ENCODE results near the gene RBM19.

The RBM19 gene

GRCh38 chr12:113974006-113974405 lies 7.9 kb upstream of the RBM19 start:
- H3K27me3 ChIP-seq (ENCODE audit: control insufficient read depth, insufficient read depth, low read length, poor library complexity, severe bottlenecking) = peaks cover under 1% of the 10 kb centered on the region
- H3K4me1 ChIP-seq (ENCODE audit: control insufficient read depth, insufficient read depth, low read length) = no peaks in the 10 kb centered on the region
- H3K36me3 ChIP-seq (ENCODE audit: control insufficient read depth, insufficient read depth, low read length) = no peaks in the 10 kb centered on the region
- no peak overlapping the region for H3K4me3 ChIP-seq (ENCODE audit: insufficient read depth, low read depth, low read length)
- no peak overlapping the region for H3K27ac ChIP-seq (ENCODE audit: insufficient read depth, low read depth, low read length, poor library complexity, severe bottlenecking)
- no peaks in the 10 kb centered on the region for H3K9me3 ChIP-seq (ENCODE audit: control insufficient read depth, low read length)
- 86 to 87% methylated on average over 3 of the region's 3 CpGs for WGBS, 2 experiments

- H3K4me3 ChIP-seq (ENCODE audit: insufficient read depth, low read depth, low read length) = no peak overlapping the region
- no peak overlapping the region for H3K27ac ChIP-seq (ENCODE audit: insufficient read depth, low read depth, low read length, poor library complexity, severe bottlenecking)
- H3K36me3 ChIP-seq (ENCODE audit: control insufficient read depth, insufficient read depth, low read length) = no peaks in the 10 kb centered on the region
- WGBS, 2 experiments = 85% methylated on average over 10 of the region's 10 CpGs
- H3K4me1 ChIP-seq (ENCODE audit: control insufficient read depth, insufficient read depth, low read length) = no peaks in the 10 kb centered on the region
- no peaks in the 10 kb centered on the region for H3K9me3 ChIP-seq (ENCODE audit: control insufficient read depth, low read length)
- H3K27me3 ChIP-seq (ENCODE audit: control insufficient read depth, insufficient read depth, low read length, poor library complexity, severe bottlenecking) = no peaks in the 10 kb centered on the region
Observed at GRCh38 chr12:113973109-113973904, 7.2 kb upstream of the RBM19 start.

- H3K9me3 ChIP-seq (ENCODE audit: control insufficient read depth, low read length) = no peaks in the 10 kb centered on the region
- peaks cover 5% of the 10 kb centered on the region for H3K27me3 ChIP-seq (ENCODE audit: control insufficient read depth, insufficient read depth, low read length, poor library complexity, severe bottlenecking)
- no peak overlapping the region for H3K27ac ChIP-seq (ENCODE audit: insufficient read depth, low read depth, low read length, poor library complexity, severe bottlenecking)
- no peak overlapping the region for H3K4me3 ChIP-seq (ENCODE audit: insufficient read depth, low read depth, low read length)
- H3K4me1 ChIP-seq (ENCODE audit: control insufficient read depth, insufficient read depth, low read length) = no peaks in the 10 kb centered on the region
- H3K36me3 ChIP-seq (ENCODE audit: control insufficient read depth, insufficient read depth, low read length) = no peaks in the 10 kb centered on the region
- WGBS, 2 experiments = 93 to 96% methylated on average over 4 of the region's 4 CpGs
Observed at GRCh38 chr12:113971392-113971791, 5.3 kb upstream of the RBM19 start.

DNA sequence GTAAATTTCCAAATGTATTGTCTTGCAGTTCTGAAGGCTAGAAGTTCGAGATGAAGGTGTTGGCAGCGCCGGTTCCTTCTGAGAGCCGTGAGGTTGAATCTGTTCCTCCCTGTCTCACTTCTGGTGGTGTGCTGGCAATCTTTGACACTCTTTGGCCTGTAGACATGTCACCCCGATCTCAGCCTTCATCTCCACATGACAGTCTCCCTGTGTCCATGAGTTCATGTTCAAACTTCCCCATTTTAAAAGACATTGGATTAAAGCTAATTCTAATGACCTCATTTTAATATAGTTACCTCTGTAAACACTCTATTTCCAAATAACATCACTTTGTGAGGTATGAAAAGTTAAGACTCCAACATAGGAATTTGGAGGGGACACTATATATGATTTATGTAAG lies 4.1 kb upstream of the RBM19 start:
- H3K27ac ChIP-seq (ENCODE audit: insufficient read depth, low read depth, low read length, poor library complexity, severe bottlenecking) = no peak overlapping the region
- H3K36me3 ChIP-seq (ENCODE audit: control insufficient read depth, insufficient read depth, low read length) = no peaks in the 10 kb centered on the region
- no peaks in the 10 kb centered on the region for H3K9me3 ChIP-seq (ENCODE audit: control insufficient read depth, low read length)
- H3K4me3 ChIP-seq (ENCODE audit: insufficient read depth, low read depth, low read length) = no peak overlapping the region
- 91 to 95% methylated on average over 5 of the region's 5 CpGs for WGBS, 2 experiments
- peaks cover 5% of the 10 kb centered on the region for H3K27me3 ChIP-seq (ENCODE audit: control insufficient read depth, insufficient read depth, low read length, poor library complexity, severe bottlenecking)
- H3K4me1 ChIP-seq (ENCODE audit: control insufficient read depth, insufficient read depth, low read length) = no peaks in the 10 kb centered on the region

DNA sequence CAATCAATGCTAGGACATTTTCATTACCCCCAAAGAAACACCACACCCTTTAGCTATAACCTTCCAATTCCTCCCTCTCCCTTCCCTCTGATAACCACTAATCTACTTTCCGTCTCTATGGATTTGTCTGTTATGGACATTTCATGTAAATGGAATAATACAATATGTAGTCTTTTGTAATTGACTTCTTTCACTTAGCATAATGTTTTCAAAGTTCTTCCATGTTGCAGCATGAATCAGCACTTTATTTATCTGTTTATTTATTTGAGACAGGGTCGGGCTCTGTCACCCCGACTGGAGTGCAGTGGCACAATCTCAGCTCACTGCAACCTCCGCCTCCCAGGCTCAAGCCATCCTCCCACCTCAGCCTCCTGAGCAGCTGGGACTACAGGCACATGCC lies 1.2 kb upstream of the RBM19 start:
- Histone ChIP-seq H3K4me3 (ENCODE audit: insufficient read depth, low read depth, low read length) (no peak overlapping the region), H3K9me3 (ENCODE audit: control insufficient read depth, low read length) (no peaks in the 10 kb centered on the region), H3K27me3 (ENCODE audit: control insufficient read depth, insufficient read depth, low read length, poor library complexity, severe bottlenecking) (peaks cover 5% of the 10 kb centered on the region), H3K27ac (ENCODE audit: insufficient read depth, low read depth, low read length, poor library complexity, severe bottlenecking) (no peak overlapping the region), H3K36me3 (ENCODE audit: control insufficient read depth, insufficient read depth, low read length) (no peaks in the 10 kb centered on the region), H3K4me1 (ENCODE audit: control insufficient read depth, insufficient read depth, low read length) (no peaks in the 10 kb centered on the region)
- WGBS, 2 experiments = 89 to 97% methylated on average over 3 of the region's 4 CpGs

- Histone ChIP-seq H3K4me3 (ENCODE audit: insufficient read depth, low read depth, low read length) (no peak overlapping the region), H3K27ac (ENCODE audit: insufficient read depth, low read depth, low read length, poor library complexity, severe bottlenecking) (no peak overlapping the region), H3K27me3 (ENCODE audit: control insufficient read depth, insufficient read depth, low read length, poor library complexity, severe bottlenecking) (peaks cover 5% of the 10 kb centered on the region), H3K9me3 (ENCODE audit: control insufficient read depth, low read length) (no peaks in the 10 kb centered on the region), H3K36me3 (ENCODE audit: control insufficient read depth, insufficient read depth, low read length) (peaks cover 17% of the 10 kb centered on the region), H3K4me1 (ENCODE audit: control insufficient read depth, insufficient read depth, low read length) (no peaks in the 10 kb centered on the region)
- WGBS, 2 experiments = 92 to 96% methylated on average over 1 of the region's 1 CpG
Observed at GRCh38 chr12:113962733-113963132, 3.4 kb downstream of the RBM19 start.

DNA sequence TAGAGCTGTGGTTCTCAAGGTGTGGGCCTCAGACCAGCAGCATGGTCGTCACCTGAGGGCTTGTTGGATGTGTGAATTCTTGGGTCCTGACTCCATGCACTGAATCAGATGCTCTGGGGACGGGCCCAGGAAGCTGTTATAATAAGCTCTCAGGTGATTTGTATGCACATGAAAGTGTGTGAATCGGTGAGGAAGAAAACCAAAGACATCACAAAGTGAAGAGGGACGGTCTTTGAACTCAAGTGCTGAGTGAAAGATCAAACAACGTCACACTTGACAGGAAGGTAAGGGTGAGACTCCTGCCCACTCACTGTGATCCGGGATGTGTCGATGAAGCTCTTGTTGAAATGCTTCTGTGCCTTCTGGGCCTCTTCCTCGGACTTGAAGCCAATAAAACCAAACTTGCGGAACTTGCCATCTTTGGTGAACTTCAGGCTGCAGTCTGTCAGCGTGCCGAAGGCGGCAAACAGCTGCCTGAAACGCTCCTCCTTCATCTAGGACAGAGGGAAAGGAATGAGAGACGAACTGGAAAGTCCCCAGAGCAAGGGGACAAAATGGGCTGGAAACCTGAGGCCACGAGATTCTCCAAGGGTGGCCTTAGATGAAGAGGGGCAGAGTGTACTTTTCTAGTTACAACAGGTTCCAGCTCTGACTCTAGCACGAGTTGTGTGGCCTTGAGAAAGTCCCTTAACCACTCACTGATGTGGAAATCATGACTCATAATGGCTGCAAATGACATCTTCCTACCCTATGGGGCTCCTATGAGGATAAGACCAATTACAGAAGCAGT lies 4.0 kb downstream of the RBM19 start:
- WGBS, 2 experiments = 93 to 94% methylated on average over 16 of the region's 16 CpGs
- H3K9me3 ChIP-seq (ENCODE audit: control insufficient read depth, low read length) = no peaks in the 10 kb centered on the region
- peaks cover 5% of the 10 kb centered on the region for H3K27me3 ChIP-seq (ENCODE audit: control insufficient read depth, insufficient read depth, low read length, poor library complexity, severe bottlenecking)
- H3K4me1 ChIP-seq (ENCODE audit: control insufficient read depth, insufficient read depth, low read length) = no peaks in the 10 kb centered on the region
- H3K4me3 ChIP-seq (ENCODE audit: insufficient read depth, low read depth, low read length) = no peak overlapping the region
- no peak overlapping the region for H3K27ac ChIP-seq (ENCODE audit: insufficient read depth, low read depth, low read length, poor library complexity, severe bottlenecking)
- H3K36me3 ChIP-seq (ENCODE audit: control insufficient read depth, insufficient read depth, low read length) = peaks cover 17% of the 10 kb centered on the region

DNA sequence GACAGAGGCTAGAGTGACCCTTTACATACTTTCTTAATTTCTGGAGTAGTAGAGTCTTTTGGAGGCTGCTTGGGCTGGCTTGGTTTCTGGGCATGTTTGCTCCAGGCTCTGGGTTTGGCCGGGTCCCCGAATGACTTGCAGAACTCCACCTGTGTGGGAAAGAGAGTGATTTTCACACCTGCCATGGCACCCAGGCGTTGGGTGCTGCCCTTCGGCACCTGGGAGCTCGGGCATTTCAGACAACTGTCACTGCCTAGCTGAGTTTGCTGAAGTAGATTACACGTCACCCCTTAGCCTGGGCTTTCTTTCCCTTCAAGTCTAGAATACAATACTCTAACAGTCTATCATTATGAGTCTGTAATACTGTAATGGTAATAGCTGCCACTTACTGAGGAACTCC lies 6.1 kb downstream of the RBM19 start:
- Histone ChIP-seq H3K27ac (ENCODE audit: insufficient read depth, low read depth, low read length, poor library complexity, severe bottlenecking) (no peak overlapping the region), H3K9me3 (ENCODE audit: control insufficient read depth, low read length) (no peaks in the 10 kb centered on the region), H3K4me1 (ENCODE audit: control insufficient read depth, insufficient read depth, low read length) (no peaks in the 10 kb centered on the region), H3K36me3 (ENCODE audit: control insufficient read depth, insufficient read depth, low read length) (peaks cover 23% of the 10 kb centered on the region), H3K27me3 (ENCODE audit: control insufficient read depth, insufficient read depth, low read length, poor library complexity, severe bottlenecking) (no peaks in the 10 kb centered on the region), H3K4me3 (ENCODE audit: insufficient read depth, low read depth, low read length) (no peak overlapping the region)
- 94% methylated on average over 6 of the region's 6 CpGs for WGBS, 2 experiments

DNA sequence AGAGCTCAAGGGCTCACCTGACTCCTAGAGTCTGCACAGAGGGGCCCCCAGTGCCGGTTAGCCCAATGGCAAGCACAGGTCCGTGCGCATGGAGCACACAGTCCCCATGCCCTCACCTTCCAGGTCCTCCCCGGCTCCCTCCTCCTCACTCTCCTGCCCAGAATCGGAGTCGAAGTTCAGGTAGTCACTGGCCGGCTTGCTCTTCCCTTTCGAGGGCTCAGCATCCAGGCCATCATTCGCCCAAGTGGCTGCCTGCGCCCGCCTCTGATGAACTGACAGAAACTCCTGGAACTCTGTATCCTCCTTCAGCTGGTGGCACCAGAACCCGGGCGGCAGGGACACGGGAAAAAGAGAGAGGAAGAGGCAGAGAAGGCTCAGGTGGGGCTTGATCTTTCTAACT lies 7.0 kb downstream of the RBM19 start:
- H3K36me3 ChIP-seq (ENCODE audit: control insufficient read depth, insufficient read depth, low read length) = peaks cover 23% of the 10 kb centered on the region
- 95 to 96% methylated on average over 14 of the region's 14 CpGs for WGBS, 2 experiments

DNA sequence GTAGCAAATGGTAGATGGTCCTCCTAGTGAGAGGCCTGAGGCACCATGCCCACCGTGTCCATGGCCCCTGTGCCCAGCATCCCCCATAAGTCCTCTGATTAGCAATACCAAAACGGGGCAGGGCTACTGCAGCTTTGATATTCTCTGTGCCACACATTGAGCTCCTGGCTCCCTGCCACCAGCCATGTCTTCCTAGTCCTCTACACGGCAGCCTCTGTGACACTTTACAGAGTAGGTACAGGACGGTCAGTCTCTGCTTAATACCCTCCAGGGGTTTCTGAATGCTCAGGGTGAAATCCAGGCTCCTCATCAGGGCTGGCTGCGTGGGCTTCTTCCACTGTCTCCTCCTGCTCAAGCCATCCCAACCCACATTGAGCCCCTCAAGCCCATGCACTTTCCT lies 8.0 kb downstream of the RBM19 start:
- Histone ChIP-seq H3K27ac (ENCODE audit: insufficient read depth, low read depth, low read length, poor library complexity, severe bottlenecking) (no peak overlapping the region), H3K9me3 (ENCODE audit: control insufficient read depth, low read length) (no peaks in the 10 kb centered on the region), H3K27me3 (ENCODE audit: control insufficient read depth, insufficient read depth, low read length, poor library complexity, severe bottlenecking) (no peaks in the 10 kb centered on the region), H3K4me1 (ENCODE audit: control insufficient read depth, insufficient read depth, low read length) (no peaks in the 10 kb centered on the region), H3K36me3 (ENCODE audit: control insufficient read depth, insufficient read depth, low read length) (peaks cover 23% of the 10 kb centered on the region), H3K4me3 (ENCODE audit: insufficient read depth, low read depth, low read length) (no peak overlapping the region)
- WGBS, 2 experiments = 92 to 94% methylated on average over 5 of the region's 5 CpGs

More for the DNA sequence above, 7.0 kb downstream of the RBM19 start:
- Histone ChIP-seq H3K27me3 (ENCODE audit: control insufficient read depth, insufficient read depth, low read length, poor library complexity, severe bottlenecking) (no peaks in the 10 kb centered on the region), H3K4me3 (ENCODE audit: insufficient read depth, low read depth, low read length) (no peak overlapping the region), H3K9me3 (ENCODE audit: control insufficient read depth, low read length) (no peaks in the 10 kb centered on the region), H3K4me1 (ENCODE audit: control insufficient read depth, insufficient read depth, low read length) (no peaks in the 10 kb centered on the region), H3K27ac (ENCODE audit: insufficient read depth, low read depth, low read length, poor library complexity, severe bottlenecking) (no peak overlapping the region)
